GM19351 (cell line): ENCODE measurements around the gene CDKL1.
"Not testable (repeated sequence)": the region's sequence is repeated elsewhere in the genome, so short reads cannot be mapped to it uniquely, and the experiment has no call there.

Source experiments
- ATAC-seq: cut with Tn5 transposase; IDR thresholded peaks from one replicate; pipeline ENCODE4 v1.9.1; 2021; ENCODE audit warnings: mild to moderate bottlenecking, moderate library complexity; ENCODE audit not compliant: unreplicated experiment

CDKL1 gene

GRCh38 chr14:50335989-50336824 lies 60.5 kb downstream of the CDKL1 start:
- ATAC-seq, result no peak

DNA sequence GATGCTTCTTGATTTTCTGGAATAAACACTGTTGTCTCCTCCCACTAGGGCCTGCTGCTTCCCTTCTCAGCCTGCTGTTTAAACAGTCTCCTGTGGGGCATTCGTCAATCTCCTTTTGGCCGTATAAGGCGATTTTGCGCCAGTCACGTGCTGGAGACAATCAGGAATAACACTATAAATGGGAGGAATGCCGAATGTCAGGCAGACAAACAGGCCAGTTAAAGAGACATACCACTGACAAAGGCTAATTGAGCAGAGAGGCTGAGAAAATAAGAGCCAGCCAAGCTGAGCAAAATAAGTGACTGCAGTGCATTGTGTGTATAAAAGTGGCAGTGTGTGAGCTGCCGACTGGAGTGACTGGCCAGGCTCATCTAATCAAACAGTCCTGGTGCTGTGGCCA lies 61.3 kb downstream of the CDKL1 start:
- ATAC-seq, result no peak

GRCh38 chr14:50334211-50334610 lies 62.5 kb downstream of the CDKL1 start:
- no peak for ATAC-seq

DNA sequence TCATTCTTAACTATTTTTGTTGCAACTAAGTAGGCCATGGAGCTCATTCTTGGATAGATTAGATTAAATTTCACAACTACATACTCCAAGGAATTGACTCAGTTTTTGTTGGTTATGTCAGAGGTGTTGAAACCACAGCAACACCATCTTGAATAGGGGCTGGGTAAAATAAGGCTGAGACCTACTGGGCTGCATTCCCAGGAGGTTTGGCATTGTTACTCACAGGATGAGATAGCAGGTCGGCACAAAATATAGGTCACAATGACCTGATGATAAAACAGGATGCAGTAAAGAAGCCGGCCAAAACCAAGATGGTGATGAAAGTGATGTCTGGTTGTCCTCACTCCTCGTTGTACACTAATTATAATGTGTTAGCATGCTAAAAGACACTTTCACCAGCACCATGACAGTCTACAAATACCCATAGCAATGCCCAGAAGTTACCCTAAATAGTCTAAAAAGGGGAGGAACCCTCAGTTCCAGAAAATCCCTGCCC lies 63.6 kb downstream of the CDKL1 start:
- no peak for ATAC-seq

- no peak for ATAC-seq
Observed at GRCh38 chr14:50331596-50331995, 65.1 kb downstream of the CDKL1 start.

DNA sequence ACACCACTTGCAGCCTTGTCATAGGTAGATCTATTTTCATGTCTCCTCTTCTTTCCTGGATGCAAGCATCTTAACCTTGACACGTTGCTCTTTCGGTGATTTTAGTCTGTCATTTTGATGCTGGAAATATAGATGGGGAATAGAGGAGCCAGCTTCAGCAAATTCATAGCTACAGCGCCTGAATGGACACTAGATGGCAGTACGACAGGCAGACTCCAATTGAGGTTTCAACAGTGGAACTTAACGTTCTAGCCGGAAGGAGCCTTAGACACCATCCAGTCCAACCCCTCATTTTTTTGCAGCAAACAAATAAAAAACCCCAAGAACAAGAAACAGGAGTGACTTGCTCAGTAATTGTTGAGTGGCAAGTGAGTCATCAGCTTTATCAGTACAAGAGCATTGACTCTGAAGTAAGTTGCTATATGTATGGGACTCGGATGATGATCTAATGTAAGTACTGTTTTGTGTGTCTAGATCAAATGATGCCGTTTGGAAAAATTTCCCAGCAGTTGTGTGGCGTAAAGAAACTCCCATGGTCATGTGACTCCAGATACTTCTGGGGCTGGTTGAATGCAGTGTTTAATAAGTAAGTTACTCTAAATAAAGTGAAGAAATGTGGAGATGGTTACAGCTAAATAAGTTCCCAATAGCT lies 75.5 kb downstream of the CDKL1 start:
- ATAC-seq, result peak; percentile 92

DNA sequence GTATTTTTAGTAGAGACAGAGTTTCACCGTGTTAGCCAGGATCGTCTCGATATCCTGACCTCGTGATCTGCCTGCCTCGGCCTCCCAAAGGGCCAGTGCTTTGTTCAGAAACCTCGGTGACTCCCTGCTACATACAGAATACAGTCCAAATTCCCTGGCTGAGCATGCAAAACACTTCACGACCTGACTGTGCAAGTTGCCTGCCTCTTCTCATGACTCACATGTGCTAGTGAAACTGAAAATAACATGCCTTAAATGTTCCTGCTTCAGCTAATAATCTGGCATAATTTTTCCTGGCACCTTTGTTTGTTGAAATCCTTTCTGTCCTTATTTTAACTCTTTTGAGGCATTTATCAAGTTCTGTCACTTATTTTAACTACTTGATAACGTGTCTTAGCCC lies 76.4 kb downstream of the CDKL1 start:
- ATAC-seq, result peak; percentile 32

- no peak for ATAC-seq
Observed at GRCh38 chr14:50319721-50320120, 77.0 kb downstream of the CDKL1 start.

DNA sequence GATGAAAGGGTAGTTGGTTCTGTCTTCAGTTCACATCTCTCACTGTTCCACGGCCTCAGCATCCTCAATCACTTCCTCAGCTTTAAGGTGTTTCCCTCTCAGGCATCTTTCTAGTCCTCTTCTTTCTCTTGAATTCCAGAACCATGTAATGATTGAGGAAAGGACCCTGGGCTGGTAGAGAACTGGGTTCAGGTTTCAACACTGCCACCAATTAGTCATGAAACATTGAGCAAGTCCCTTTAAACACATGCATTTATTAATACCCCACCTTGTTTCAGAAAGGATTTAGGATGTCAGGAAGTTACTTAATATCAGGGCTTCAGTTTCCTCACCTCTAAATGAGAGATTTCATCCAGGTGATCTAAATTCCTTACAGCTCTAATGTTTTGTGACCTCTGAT lies 77.4 kb downstream of the CDKL1 start:
- no peak for ATAC-seq

GRCh38 chr14:50318031-50318626 lies 78.6 kb downstream of the CDKL1 start:
- no peak for ATAC-seq

DNA sequence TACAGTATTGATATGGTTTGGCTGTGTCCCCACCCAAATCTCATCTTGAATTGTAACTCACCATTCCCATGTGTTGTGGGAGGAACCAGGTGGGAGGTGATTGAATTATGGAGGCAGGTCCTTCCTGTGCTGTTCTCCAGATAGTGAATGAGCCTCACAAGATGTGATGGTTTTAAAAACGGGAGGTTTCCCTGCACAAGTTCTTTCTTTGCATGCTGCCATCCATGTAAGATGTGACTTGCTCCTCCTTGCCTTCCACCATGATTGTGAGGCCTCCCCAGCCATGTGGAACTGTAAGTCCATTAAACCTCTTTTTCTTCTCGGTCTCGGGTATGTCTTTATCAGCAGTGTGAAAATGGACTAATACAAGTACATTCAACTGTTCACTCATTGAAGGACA lies 82.6 kb downstream of the CDKL1 start:
- ATAC-seq, result not testable (repeated sequence)

GRCh38 chr14:50312734-50313054 lies 84.0 kb downstream of the CDKL1 start:
- ATAC-seq, result peak; percentile 29

GRCh38 chr14:50311972-50312733 lies 84.5 kb downstream of the CDKL1 start, which contains the start of the genes DMAC2L and L2HGDH:
Gene DMAC2L, plus strand, starts transcription at chr14:50312324. Its CDS starts 9,164 bp downstream, at chr14:50321488.
Gene L2HGDH, minus strand, starts transcription at chr14:50312229. Its CDS starts 79 bp downstream, at chr14:50312150.
- peak; percentile 91 for ATAC-seq

DNA sequence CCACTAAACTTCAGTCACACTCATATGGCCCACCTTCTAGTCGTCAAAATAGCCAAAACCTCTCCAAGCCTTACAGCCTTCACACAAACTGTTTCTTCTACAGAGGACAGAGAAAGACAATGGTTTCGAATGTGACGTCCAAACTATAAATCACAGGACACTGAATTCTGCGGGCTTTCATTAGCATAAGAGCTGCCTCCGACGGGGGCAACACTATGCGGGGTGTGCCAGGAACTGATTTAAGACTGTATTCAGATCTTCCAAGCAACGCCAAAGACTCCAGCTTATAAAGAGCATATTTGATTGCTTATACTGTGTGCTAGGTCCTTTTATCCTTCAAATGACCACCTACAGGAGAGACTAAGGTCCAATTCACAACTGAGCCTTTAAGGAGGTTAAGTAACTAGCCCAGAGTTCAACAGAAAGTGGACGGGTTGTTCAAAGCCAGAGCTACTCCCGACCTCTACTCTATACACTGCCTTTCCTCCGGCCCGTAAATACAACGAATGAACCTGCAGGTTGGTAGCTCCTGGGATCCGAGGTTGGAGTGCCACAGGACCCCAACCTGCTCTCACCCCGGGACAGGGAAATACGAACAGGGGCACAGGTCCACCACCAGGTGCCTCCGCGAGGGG lies 85.2 kb downstream of the CDKL1 start:
- no peak for ATAC-seq

DNA sequence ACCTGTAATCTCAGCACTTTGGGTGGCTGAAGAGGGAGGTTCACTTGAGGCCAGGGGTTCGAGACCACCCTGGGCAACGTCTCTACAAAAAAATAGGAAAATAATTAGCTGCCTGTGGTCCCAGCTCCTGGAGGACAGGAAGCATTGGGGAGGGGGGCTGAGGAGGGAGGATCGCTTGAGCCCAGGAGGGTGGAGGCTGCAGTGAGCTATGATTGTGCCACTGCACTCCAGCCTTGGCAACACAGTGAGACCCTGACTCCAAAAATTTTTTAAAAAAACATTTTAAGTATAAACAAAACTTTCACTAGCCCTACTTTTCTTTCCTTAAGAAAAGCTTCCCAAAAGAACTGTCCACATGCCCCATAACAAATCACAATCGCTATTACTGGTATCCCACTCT lies 86.2 kb downstream of the CDKL1 start:
- no peak for ATAC-seq

DNA sequence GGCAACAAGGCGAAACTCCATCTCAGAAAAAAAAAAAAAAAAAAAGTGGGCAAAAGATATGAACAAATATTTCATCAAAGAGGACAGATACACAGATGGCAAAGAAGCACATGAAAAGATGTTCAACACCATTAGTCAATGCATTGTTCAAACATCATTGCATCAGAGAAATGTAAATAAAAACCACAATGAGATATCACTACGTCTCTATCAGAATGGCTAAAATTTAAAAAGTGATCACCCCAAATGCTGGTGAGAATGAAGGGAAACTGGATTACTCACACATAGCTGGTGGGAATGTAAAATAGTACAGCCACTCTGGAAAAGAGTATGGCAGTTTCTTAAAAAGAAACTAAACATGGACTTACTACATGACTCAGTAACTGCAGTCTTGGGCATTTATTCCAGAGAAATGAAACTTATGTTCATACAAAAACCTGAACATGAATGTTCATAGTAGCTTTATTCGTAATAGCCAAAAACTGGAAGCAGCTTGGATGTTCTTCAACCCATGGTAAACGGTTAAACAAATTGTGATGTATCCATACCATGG lies 88.2 kb downstream of the CDKL1 start:
- no peak for ATAC-seq

GRCh38 chr14:50303744-50304471 lies 92.8 kb downstream of the CDKL1 start:
- ATAC-seq, result no peak

DNA sequence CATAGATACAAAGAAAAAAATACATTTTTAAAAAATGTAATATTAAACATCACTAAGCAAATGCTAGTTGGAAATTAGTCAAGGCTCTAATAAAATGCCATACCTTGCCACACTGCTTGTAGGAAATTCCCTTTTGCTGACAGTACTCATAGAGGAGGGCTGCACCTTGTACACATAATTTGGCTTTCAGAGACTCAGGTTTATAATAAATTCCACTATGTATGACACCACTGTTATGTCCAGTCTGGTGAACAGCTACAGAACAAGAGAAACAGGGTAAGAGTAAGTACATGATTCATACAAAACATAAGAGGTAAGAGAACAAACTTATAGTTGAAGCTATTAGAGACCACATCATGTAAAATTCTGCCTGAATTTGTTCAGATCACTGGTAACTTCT lies 94.8 kb downstream of the CDKL1 start:
- no peak for ATAC-seq

GRCh38 chr14:50299585-50299984 lies 97.1 kb downstream of the CDKL1 start:
- no peak for ATAC-seq

GRCh38 chr14:50290306-50290705 lies 106.4 kb downstream of the CDKL1 start:
- no peak for ATAC-seq
